Brain pericyte (primary cell): ENCODE results near the gene RMP24.
"Not testable (repeated sequence)": the region's sequence is repeated elsewhere in the genome, so short reads cannot be mapped to it uniquely, and the experiment has no call there.

Experiments used
- DNase-seq: peaks from one replicate; pipeline ENCODE4 v3.0.0-alpha.2; 2012; ENCODE audit warnings: low read depth, low spot score

Gene RMP24

GRCh38 chr18:35968278-35968880, 4.1 kb upstream of the RMP24 start:
- DNase-seq = no peak

- DNase-seq = no peak
Measured at GRCh38 chr18:35969676-35970075, 2.8 kb upstream of the RMP24 start.

DNA sequence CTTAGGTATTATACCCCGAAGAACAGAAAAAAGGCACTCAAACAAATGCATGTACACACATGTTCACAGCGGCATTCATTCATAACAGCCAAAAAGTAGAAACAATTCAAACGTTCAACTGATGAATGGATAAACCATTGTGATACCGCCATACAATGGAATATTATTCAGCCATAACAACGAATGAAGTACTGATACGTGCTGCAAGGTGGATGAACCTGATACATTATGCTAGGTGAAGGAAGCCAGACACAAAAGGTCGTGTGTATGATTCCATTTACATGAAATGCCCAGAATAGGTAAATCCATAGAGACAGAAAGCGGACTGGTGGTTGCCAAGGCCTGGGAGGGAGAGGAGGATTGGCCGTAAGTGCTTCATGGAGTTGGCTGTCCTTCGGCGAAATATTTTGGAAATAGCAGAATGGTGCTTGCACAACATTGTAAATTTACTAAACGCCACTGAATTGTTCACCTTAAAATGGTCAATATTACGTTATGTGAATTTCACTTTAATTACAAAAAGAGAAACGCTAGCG, 750 bp upstream of the RMP24 start:
- DNase-seq = peak; percentile 15

DNA sequence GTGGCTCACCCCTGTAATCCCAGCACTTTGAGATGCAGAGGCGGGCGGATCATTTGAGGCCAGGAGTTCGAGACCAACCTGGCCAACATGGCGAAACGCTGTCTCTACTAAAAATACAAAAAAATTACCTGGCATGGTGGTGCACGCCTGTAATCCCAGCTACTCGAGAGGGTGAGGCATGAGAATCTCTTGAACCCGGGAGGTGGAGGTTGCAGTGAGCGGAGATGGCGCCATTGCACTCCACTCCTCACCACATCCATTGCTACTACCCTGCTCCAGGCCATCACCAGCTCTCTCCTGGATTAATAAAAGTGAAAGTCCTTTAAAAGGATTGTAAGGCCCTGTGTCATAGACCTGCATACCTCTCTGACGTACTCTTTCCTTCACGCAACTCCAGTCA, 1.2 kb downstream of the RMP24 start:
- DNase-seq = no peak

DNA sequence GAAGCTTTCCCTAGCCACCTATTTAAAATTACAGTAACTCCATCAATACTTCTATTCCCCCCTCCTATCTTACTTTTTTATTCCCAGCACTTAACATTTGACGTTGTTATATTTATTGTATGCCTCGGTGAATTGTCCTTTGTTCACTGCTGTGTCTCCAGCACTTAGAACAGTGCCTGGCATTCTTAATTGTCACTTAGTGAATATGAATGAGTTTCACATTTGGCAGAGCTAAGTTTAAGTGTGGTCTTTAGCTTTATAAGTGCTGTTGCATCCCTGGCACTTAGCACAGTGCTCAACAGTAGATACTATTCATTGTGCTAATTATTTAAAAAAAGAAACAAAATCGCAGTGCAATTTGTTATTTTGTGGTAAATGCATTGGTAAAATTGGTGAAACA, 1.7 kb downstream of the RMP24 start:
- DNase-seq = no peak

DNA sequence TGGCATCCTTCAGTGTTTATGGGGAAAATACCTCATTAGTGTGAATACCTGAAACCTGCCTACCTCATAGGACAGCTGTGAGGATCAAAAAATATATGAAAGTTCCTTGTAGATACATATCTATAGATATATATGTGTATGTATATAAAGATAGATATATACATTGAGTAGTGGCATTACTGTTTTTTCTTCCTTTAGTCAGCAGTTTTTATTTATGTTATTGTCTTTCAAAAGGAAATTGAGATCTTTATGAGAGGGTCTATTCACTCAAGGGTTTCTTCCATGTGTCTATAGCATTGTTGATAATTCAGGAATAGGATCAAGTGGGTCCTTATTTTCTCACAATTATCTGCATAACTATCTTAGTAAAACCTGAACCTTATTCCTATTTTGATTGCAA, 6.6 kb downstream of the RMP24 start:
- no peak for DNase-seq

GRCh38 chr18:35982409-35983114, 10.1 kb downstream of the RMP24 start:
- DNase-seq = no peak

- DNase-seq = no peak
Measured at GRCh38 chr18:35983147-35983546, 10.7 kb downstream of the RMP24 start.

DNA sequence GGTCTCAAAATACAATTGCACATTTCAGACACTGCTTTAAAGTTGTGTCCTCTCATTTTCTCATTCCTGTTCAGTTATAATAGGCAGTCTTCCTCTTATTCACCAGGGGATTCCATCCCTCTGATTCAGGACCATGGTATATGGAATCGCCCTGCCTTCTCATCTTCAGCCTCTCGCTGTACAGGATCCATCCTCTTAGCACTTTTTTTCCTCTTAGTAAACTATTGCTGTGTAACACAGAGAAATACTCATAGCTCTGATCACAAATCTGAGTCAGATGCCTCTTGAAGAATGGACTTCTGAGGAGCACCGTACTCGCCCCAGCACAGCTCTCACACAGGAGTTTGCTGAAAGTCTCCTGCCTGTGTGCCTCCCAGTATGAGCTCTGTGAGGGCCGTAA, 11.3 kb downstream of the RMP24 start:
- no peak for DNase-seq

DNA sequence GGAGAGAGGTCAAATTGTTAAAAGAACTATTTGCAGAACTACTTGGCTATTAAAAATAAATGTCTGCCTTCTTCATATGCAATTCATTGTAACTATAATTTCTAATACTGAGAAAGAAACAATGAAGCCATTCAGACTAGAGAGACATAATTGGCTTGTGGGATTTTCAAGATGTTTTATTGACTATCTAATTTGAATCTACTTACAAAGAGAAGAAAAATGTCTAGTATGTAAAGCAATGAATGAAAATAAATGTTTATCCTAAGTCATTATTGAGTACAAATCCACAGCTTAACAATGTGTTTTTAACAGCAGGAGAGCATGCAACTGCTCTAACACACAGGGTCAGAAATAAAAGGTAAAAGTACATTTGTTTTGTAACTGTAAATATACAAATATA, 19.2 kb downstream of the RMP24 start:
- DNase-seq = no peak

DNA sequence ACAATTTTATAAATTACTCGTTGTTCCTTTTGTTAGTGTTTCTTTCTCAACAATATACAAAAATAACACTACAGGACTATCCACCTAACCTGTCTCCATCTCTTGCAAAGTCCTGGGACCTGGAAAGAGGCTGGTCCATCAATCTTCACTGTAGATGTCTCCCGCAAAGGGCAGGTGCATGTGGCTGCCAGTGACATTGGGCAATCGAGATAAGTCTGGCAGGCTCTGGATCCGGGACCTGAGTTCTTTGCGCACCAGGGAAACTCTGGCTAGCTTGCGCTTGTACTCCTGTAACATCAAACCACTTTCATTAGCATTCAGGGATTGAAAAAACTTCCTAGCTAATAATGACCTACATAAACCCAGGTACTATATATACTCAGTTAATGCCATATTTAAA, 20.5 kb downstream of the RMP24 start:
- DNase-seq = no peak

- DNase-seq = no peak
Measured at GRCh38 chr18:35998967-35999366, 26.5 kb downstream of the RMP24 start.

DNA sequence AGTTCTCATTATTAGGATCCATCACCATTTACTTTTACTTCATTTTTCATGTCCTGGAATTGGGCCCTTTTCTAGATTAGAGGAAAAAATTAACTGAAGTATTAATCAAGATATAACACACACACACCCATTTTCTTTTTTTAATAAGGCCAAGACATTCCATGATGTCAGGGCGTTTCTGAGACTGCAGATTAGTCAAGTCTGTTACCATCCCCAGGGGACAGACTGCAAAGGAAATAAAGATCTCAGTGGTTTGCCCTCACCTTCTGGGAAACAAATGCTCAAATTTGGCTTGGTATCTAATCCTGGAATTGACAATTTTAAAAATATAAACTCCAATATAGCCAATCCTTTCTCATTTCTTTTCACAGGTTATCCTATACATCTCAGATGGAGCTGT, 27.4 kb downstream of the RMP24 start:
- no peak for DNase-seq

DNA sequence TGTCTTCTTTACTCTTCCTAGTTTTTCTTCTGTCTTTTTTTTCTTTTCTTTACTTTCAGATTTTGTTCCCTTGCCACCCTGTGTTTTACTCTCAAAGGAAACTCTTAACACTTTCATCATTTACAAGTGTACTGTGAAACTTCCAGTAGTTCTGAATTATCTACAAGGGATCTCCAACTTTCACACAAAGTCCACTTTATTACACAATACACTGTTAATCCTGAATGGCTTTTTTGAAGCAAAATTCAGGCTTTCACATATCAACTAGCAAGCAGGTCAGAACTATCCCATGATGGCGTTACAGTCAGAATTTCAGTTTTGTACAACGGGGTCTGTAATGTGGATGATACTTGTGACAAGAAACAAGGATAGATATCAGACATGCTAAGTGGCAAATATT, 34.5 kb downstream of the RMP24 start:
- DNase-seq = no peak

DNA sequence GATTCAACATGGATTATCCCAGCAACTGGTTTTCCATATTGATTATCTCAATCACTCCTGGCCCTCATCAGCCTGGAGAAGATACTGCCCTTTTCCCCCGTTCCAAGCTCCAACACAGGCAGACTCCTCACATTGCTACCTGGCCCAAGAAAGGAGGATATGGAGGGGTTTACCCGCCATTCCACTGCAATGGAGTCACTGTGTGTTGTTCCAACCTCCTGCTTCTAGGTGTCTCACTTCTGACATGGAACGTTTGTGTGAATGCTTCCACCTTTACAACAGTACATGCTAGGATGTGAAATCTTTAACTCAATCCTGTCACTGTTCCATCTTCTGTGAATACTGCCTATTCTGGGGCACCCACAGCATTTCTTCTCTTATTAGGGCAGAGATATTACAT, 36.7 kb downstream of the RMP24 start:
- no peak for DNase-seq

- DNase-seq = no peak
Measured at GRCh38 chr18:36012891-36013290, 40.4 kb downstream of the RMP24 start.

GRCh38 chr18:36015629-36016028, 43.1 kb downstream of the RMP24 start:
- no peak for DNase-seq

DNA sequence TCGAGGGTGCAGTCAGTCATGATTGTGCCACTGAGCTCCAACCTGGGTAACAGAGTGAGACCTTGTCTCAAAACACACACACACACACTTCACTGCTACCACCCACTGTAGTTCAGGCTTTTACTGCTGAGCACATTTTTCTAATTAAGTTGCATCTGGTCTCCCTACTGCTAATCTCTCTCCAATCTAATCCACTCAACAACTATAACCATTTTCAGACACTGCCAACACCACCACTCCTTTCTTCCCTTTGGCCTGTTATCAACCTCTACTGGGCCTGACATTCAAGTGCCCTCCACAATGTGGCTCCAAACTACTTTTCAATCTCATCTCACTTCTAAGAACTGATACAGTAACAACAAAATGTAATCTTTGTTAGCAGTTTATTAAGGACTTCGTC, 44.8 kb downstream of the RMP24 start:
- no peak for DNase-seq

- no peak for DNase-seq
Measured at GRCh38 chr18:36020174-36020711, 47.8 kb downstream of the RMP24 start.

- no peak for DNase-seq
Measured at GRCh38 chr18:36023336-36023735, 50.9 kb downstream of the RMP24 start.

DNA sequence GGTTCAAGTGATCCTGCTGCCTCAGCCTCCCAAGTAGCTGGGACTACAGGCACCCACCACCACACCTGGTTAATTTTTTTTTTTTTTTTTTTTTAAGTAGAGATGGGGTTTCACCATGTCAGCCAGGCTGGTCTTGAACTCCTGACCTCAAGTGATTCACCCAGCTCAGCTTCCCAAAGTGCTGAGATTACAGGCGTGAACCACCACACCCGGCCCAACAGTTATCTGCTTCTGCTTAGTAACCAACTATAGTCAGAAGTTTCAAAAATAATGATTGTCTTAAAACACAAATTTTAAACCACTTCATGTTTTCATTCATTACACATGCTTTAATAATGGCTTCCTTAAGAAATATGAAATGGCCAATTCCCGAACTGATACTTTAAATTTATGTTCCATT, 51.8 kb downstream of the RMP24 start:
- DNase-seq = not testable (repeated sequence)

GRCh38 chr18:36025025-36025424, 52.5 kb downstream of the RMP24 start:
- no peak for DNase-seq

- DNase-seq = no peak
Measured at GRCh38 chr18:36028859-36029258, 56.4 kb downstream of the RMP24 start.
